ENCODE results near the gene LIX1L. TPM values are rescaled to one million over a fixed set of nuclear protein-coding genes. Genes with fewer than 3 reads are reported as not detected.

The LIX1L gene
- total and polyA plus RNA-seq, 4 experiments from 2014 or later, result 35.3 to 66.1 (median 50.1) TPM

DNA sequence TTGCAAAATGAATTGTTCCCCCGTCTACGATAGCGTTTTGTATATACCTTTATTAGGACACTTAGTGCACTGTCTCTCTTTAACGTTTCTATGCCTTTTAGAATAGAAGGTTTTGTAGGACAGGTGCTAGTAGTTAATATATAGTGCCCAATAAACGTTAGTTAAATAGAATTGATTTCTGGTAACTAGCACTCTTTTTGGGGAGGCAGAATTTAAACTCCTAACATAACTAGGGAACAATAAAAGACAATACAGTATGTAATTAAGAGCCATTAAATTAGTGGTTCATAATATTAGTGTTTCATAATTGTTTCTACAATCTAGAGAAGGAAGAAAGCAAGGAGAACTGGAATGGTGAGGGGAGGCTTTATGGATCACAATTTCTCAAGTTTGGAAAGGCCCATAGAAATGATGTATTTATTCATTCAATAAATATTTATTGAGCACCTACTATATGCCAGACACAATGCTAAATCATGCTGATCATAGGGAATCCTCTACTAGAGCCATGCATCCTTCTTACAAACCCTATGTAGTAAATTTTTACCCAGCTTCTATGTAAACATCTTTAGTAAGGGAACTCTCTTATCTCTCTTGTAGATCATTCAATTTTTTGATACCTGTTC lies 7.4 kb upstream of the LIX1L start:
- peak overlapping the region; percentile 89 to 99 (median 98) for H3K27ac Mint-ChIP-seq
- DNase-seq, result no peak
- no peaks in the 10 kb centered on the region for H3K27me3 Mint-ChIP-seq
- H3K27ac ChIP-seq (ENCODE audit: low read depth, low read length), result peak overlapping the region; percentile 71
- intact Hi-C loops (cut with micrococcal nuclease), result no loop called here
- H3K27me3 ChIP-seq (ENCODE audit: insufficient read depth, low read length), result no peaks in the 10 kb centered on the region
- H3K36me3 ChIP-seq (ENCODE audit: insufficient read depth, low read length), result no peaks in the 10 kb centered on the region
- H3K36me3 Mint-ChIP-seq, result peaks cover 14 to 25% of the 10 kb centered on the region in 2 donors
- ChIA-PET CTCF (ENCODE audit: partially characterized antibody) (interaction anchor here (0.6 to 9.4 kb wide), 15 partner anchors 10 to 119 kb away, joined by 3 to 98 read pairs (median 5); partner anchors contain the start of genes NUDT17, PIAS3 and RBM8A), POLR2A (ENCODE audit: partially characterized antibody) (interaction anchor here (0.8 to 17.4 kb wide), 26 partner anchors 8 to 141 kb away, joined by 3 to 444 read pairs (median 8); partner anchors contain the start of genes NUDT17, PEX11B, PIAS3 and POLR3C)
- no peaks in the 10 kb centered on the region for H3K9me3 ChIP-seq (ENCODE audit: control insufficient read depth in 1 of 2, low read length in 2 of 2)
- H3K4me3 ChIP-seq (ENCODE audit: low read length in 2 of 2), result peak overlapping the region; percentile 65 to 94
- peaks cover 53% of the 10 kb centered on the region for H3K4me1 ChIP-seq (ENCODE audit: insufficient read depth, low read length)
- H3K9me3 Mint-ChIP-seq, result peaks cover 0 to 5% (median 0%) of the 10 kb centered on the region in 8 donors
- H3K4me3 Mint-ChIP-seq, result peak overlapping the region; percentile 89 to 95 (median 93)
- peaks cover 23 to 62% (median 37%) of the 10 kb centered on the region in 4 donors for H3K4me1 Mint-ChIP-seq

DNA sequence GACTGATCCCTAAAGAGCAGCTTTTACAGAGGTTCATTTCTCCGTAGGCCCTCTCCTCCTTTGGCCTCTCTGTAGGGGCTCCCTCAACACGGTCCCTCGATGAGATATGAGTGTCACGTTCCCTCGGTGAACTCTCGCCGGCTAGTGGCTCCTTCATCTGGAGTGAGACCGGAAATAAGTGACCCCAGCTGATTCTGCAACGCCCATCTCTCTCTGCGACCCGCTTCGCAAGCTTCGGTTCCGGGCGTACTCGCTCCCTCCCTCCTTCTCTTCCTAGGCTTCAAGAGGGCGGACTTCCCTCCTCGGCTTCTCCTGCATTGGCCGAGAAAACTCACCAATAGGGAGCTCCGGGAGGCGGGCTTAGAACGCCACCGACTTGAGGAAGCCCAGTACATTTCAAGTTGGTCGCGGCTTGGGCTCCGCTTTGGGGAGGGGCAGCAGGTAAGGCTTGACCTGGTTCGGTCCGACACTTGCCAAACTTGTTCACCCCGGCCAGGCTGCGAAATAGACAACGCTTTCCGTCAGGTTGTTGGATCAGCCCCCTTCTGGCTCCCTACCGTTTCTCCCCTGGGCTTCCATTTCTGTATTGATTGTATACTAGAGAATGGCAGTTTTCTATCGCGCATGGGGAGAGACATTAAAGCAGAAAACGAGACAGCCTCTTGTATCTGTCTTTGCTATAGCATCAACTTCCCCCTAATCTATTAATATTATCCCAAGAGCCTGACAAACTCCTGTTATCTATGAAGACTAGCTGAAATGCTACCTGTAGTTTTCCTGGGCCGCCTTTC lies 6.7 kb upstream of the LIX1L start, which contains the start of the genes ANKRD34A and POLR3GL:
TSS of gene ANKRD34A (minus strand) at position 248 of the 791 bp plus-strand sequence. CDS start 2,816 bp downstream, outside the sequence.
TSS of gene POLR3GL (plus strand) at position 363 of the 791 bp plus-strand sequence. CDS start 10,176 bp downstream, outside the sequence.
- ChIA-PET CTCF (ENCODE audit: partially characterized antibody) (interaction anchor here (0.9 to 9.4 kb wide), 19 partner anchors 10 to 118 kb away, joined by 3 to 98 read pairs (median 5); partner anchors contain the start of genes NUDT17, PIAS3 and RBM8A), POLR2A (ENCODE audit: partially characterized antibody) (interaction anchor here (0.8 to 17.4 kb wide), 33 partner anchors 8 to 140 kb away, joined by 3 to 444 read pairs (median 4); partner anchors contain the start of genes NUDT17, PEX11B, PIAS3 and POLR3C)
- H3K36me3 Mint-ChIP-seq, result peaks cover 10 to 25% of the 10 kb centered on the region in 2 donors
- peaks cover 29 to 69% (median 42%) of the 10 kb centered on the region in 4 donors for H3K4me1 Mint-ChIP-seq
- peak within 1 kb of the TSS; percentile 65 to 94 for H3K4me3 ChIP-seq (ENCODE audit: low read length in 2 of 2)
- peaks cover 0 to 5% (median 0%) of the 10 kb centered on the region in 8 donors for H3K9me3 Mint-ChIP-seq
- H3K27me3 ChIP-seq (ENCODE audit: insufficient read depth, low read length), result no peaks in the 10 kb centered on the region
- peak within 1 kb of the TSS; percentile 89 to 99 (median 98) for H3K27ac Mint-ChIP-seq
- H3K27ac ChIP-seq (ENCODE audit: low read depth, low read length), result peak within 1 kb of the TSS; percentile 71
- peaks cover 60% of the 10 kb centered on the region for H3K4me1 ChIP-seq (ENCODE audit: insufficient read depth, low read length)
- no peaks in the 10 kb centered on the region for H3K27me3 Mint-ChIP-seq
- H3K4me3 Mint-ChIP-seq, result peak within 1 kb of the TSS; percentile 89 to 95 (median 93)
- H3K36me3 ChIP-seq (ENCODE audit: insufficient read depth, low read length), result no peaks in the 10 kb centered on the region
- H3K9me3 ChIP-seq (ENCODE audit: control insufficient read depth in 1 of 2, low read length in 2 of 2), result no peaks in the 10 kb centered on the region
- intact Hi-C loops (cut with micrococcal nuclease), result loop anchor here (1.0 to 5.0 kb wide), 5 partner anchors 13 to 105 kb away; partner anchors contain the start of genes PIAS3, RBM8A and TXNIP
- peak; percentile 88 to 97 (median 90) for DNase-seq

DNA sequence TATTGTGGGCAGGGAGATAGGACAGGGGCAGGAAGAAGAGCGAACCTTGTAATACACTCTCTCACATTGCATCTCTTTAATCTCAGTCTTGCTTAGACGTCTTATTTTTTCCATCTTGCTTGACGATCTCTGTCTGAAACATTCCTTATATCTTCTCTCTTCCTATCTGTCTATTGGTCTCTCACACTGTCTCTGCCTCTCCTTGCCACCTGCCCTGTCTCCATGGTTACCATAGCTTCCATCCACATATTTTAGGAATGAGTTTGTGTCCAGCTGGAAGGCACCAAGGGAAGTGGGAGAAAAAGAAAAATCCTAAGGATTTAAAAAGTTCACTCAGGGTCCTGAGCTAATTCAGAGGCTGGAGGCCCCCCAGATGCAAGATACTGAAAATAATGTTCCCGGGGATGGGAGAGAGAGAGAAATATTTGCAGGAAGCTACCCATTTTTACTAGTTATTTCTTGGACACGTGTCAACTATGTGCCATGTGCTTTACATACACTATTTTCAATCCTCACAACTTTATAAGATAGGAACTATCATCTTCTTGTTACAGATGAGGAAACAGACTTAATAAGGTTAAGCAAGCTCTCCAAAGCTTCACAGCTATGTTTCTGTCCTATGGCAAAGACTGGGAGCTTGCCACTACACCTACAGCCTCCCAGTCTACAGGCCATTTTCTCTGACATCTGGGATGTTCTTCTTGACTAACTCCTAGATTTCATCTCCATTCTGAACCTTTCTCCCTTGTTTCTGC lies 5.6 kb upstream of the LIX1L start:
- DNase-seq, result no peak
- Mint-ChIP-seq H3K27me3 (no peaks in the 10 kb centered on the region), H3K36me3 (peaks cover 10 to 25% of the 10 kb centered on the region in 2 donors), H3K27ac (peak overlapping the region; percentile 89 to 99 (median 98)), H3K4me3 (peak overlapping the region; percentile 89 to 95 (median 93)), H3K9me3 (peaks cover 0 to 5% (median 0%) of the 10 kb centered on the region in 8 donors), H3K4me1 (peaks cover 40 to 80% (median 53%) of the 10 kb centered on the region in 4 donors)
- Histone ChIP-seq H3K27ac (ENCODE audit: low read depth, low read length) (peak overlapping the region; percentile 71), H3K27me3 (ENCODE audit: insufficient read depth, low read length) (no peaks in the 10 kb centered on the region), H3K4me1 (ENCODE audit: insufficient read depth, low read length) (peaks cover 70% of the 10 kb centered on the region), H3K9me3 (ENCODE audit: control insufficient read depth in 1 of 2, low read length in 2 of 2) (no peaks in the 10 kb centered on the region), H3K4me3 (ENCODE audit: low read length in 2 of 2) (peak overlapping the region; percentile 65 to 94), H3K36me3 (ENCODE audit: insufficient read depth, low read length) (no peaks in the 10 kb centered on the region)
- POLR2A ChIA-PET (ENCODE audit: partially characterized antibody), result interaction anchor here (0.9 to 17.4 kb wide), 22 partner anchors 9 to 139 kb away, joined by 3 to 444 read pairs (median 10); partner anchors contain the start of genes NUDT17, PEX11B, PIAS3 and POLR3C
- CTCF ChIA-PET (ENCODE audit: partially characterized antibody), result interaction anchor here (0.6 to 9.4 kb wide), 19 partner anchors 8 to 117 kb away, joined by 3 to 98 read pairs (median 5); partner anchors contain the start of genes NUDT17, PIAS3 and RBM8A
- intact Hi-C loops (cut with micrococcal nuclease), result loop anchor here (1.0 to 5.0 kb wide), 5 partner anchors 14 to 104 kb away; partner anchors contain the start of genes PIAS3, RBM8A and TXNIP

DNA sequence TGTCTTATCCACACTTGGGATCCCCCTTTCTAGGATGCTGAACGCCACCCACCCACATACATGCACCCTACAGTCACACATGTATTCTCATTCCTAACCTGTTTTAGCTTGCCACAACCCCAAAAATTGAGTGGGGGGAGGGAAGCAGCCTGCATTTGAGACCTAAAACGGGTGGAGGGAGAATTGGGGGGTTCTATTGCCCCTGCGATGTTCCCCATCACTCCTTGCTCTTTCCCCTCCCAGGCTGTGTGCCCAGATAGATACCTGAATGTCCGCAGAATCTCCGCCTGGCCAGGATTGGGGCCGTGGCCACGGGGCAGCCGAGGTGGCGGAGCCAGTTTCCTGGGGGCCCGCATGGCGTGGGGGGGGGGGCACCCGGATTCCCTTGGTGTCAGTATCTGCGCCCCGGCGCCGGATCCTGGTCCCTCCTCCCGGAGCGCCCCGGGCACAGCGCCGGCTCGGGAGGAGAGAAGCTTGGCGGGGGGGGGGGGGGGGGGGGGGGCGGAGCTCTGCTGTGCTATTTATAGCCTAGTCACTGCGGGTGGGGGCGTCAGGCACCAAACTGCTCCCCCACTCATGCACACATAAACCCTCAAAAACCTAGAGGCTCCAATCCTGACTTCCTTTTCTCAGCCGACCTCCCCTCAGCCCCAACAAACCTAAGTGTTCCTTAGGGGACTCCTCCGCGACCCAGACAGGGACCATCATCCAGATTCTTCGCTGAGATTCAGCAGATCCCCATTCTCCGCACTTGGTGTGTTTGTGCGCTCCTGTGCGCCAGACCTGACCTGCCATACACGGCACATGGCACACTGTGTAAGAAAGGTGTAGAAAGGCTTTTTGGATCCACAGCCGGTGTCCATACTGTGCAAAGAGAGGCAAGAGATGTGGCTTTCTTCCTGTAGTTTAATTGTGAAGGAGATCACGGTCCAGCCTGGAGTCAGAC lies 4.6 kb upstream of the LIX1L start:
- peaks cover 44 to 80% (median 53%) of the 10 kb centered on the region in 4 donors for H3K4me1 Mint-ChIP-seq
- Histone ChIP-seq H3K27ac (ENCODE audit: low read depth, low read length) (peak overlapping the region; percentile 71), H3K36me3 (ENCODE audit: insufficient read depth, low read length) (no peaks in the 10 kb centered on the region), H3K27me3 (ENCODE audit: insufficient read depth, low read length) (no peaks in the 10 kb centered on the region), H3K9me3 (ENCODE audit: control insufficient read depth in 1 of 2, low read length in 2 of 2) (no peaks in the 10 kb centered on the region), H3K4me1 (ENCODE audit: insufficient read depth, low read length) (peaks cover 65% of the 10 kb centered on the region), H3K4me3 (ENCODE audit: low read length in 2 of 2) (peak overlapping the region; percentile 65 to 85)
- H3K36me3 Mint-ChIP-seq, result peaks cover 3 to 20% of the 10 kb centered on the region in 2 donors
- CTCF ChIA-PET (ENCODE audit: partially characterized antibody), result interaction anchor here (1.4 to 9.4 kb wide), 7 partner anchors 16 to 116 kb away, joined by 4 to 98 read pairs (median 26); partner anchors contain the start of genes NUDT17, PIAS3 and RBM8A
- H3K4me3 Mint-ChIP-seq, result peak overlapping the region; percentile 93 to 97 (median 95)
- peak in 2 of 5 donors; percentile 27 to 55 for DNase-seq
- peaks cover 0 to 3% (median 0%) of the 10 kb centered on the region in 8 donors for H3K9me3 Mint-ChIP-seq
- POLR2A ChIA-PET (ENCODE audit: partially characterized antibody), result interaction anchor here (1.1 to 17.4 kb wide), 11 partner anchors 8 to 104 kb away, joined by 3 to 444 read pairs (median 19); partner anchors contain the start of genes PEX11B, PIAS3, RBM8A and TXNIP
- intact Hi-C loops (cut with micrococcal nuclease), result loop anchor here (5.0 kb wide), 1 partner anchor 35 kb away; the partner anchor contains the start of gene TXNIP
- H3K27ac Mint-ChIP-seq, result peak overlapping the region; percentile 89 to 99 (median 98)
- no peaks in the 10 kb centered on the region for H3K27me3 Mint-ChIP-seq

DNA sequence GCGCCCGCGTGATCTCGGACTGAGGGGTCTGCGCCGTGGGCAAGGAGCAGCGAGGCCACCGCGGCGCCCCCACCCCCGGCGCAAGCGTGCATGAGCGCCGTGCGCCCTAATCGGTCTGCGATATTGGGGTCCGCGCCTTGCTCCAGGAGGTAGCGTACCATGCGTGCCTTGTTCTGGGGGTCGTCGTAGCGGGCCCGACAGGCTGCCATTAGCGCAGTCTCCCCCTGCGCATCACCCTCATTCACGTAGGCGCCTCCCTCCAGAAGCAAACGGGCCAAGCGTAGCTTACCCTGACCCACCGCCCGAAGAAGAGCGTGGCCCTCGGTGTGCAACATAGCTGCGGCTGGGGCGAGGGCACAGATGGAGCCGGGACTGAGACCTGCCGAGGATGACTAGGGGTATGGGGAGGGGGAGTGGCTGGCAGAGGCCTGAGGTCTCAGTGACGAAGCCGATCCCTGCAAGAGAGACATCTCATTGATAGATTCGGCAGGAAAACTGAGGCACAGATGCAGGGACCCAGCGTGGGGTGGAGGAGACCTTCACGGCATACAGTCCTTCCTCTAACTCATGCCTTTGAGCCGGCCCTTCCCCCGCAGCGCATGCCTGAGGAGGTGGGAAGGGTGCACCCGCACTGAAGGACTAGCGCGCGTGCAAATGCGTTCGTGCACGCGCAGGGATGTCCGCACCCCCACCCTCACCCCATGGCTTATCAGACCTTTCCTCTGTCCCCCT lies 3.8 kb upstream of the LIX1L start:
- no peaks in the 10 kb centered on the region for H3K9me3 ChIP-seq (ENCODE audit: control insufficient read depth in 1 of 2, low read length in 2 of 2)
- Mint-ChIP-seq H3K9me3 (no peaks in the 10 kb centered on the region), H3K27ac (peak overlapping the region; percentile 86 to 94 (median 91)), H3K4me1 (peaks cover 47 to 83% (median 54%) of the 10 kb centered on the region in 4 donors), H3K4me3 (peak overlapping the region; percentile 88 to 97 (median 94)), H3K36me3 (peaks cover 0 to 24% of the 10 kb centered on the region in 2 donors), H3K27me3 (no peaks in the 10 kb centered on the region)
- peak in 4 of 5 donors; percentile 35 to 63 (median 41) for DNase-seq
- H3K4me1 ChIP-seq (ENCODE audit: insufficient read depth, low read length), result peaks cover 64% of the 10 kb centered on the region
- peak overlapping the region; percentile 71 for H3K27ac ChIP-seq (ENCODE audit: low read depth, low read length)
- H3K36me3 ChIP-seq (ENCODE audit: insufficient read depth, low read length), result no peaks in the 10 kb centered on the region
- POLR2A ChIA-PET (ENCODE audit: partially characterized antibody), result interaction anchor here (1.1 to 17.4 kb wide), 9 partner anchors 9 to 103 kb away, joined by 3 to 444 read pairs (median 54); partner anchors contain the start of genes PEX11B, PIAS3, RBM8A and TXNIP
- peak overlapping the region; percentile 44 to 85 for H3K4me3 ChIP-seq (ENCODE audit: low read length in 2 of 2)
- intact Hi-C loops (cut with micrococcal nuclease), result loop anchor here (5.0 kb wide), 1 partner anchor 36 kb away; the partner anchor contains the start of gene TXNIP
- no peaks in the 10 kb centered on the region for H3K27me3 ChIP-seq (ENCODE audit: insufficient read depth, low read length)
- CTCF ChIA-PET (ENCODE audit: partially characterized antibody), result interaction anchor here (3.5 to 9.4 kb wide), 4 partner anchors 17 to 115 kb away, joined by 26 to 98 read pairs (median 36); partner anchors contain the start of genes NUDT17 and RBM8A

All from CD4-positive, alpha-beta memory T cell (primary cell).